ENCODE results near the gene SCNN1G. TPM values are rescaled to one million over a fixed set of nuclear protein-coding genes. Genes with fewer than 3 reads are reported as not detected.

The SCNN1G gene
- total RNA-seq, 1 donor from 2014 or later = not detected

- no peaks in the 10 kb centered on the region for H3K4me1 Mint-ChIP-seq (ENCODE audit: low read depth)
- no peak overlapping the region for H3K4me3 Mint-ChIP-seq (ENCODE audit: unreplicated experiment)
These were observed 58.4 kb downstream of the SCNN1G start for GRCh38 chr16:23240994-23241393.

GRCh38 chr16:23244122-23244521, 61.6 kb downstream of the SCNN1G start:
- Mint-ChIP-seq H3K27me3 (ENCODE audit: low read depth) (no peaks in the 10 kb centered on the region), H3K36me3 (ENCODE audit: low read depth) (no peaks in the 10 kb centered on the region), H3K4me1 (ENCODE audit: low read depth) (no peaks in the 10 kb centered on the region), H3K4me3 (ENCODE audit: unreplicated experiment) (no peak overlapping the region), H3K27ac (ENCODE audit: unreplicated experiment) (no peak overlapping the region), H3K9me3 (ENCODE audit: low read depth) (peaks cover 7% of the 10 kb centered on the region)
- DNase-seq (ENCODE audit: low spot score) = no peak
- TF ChIP-seq CTCF (IDR thresholded peaks at IDR 0.05) = no peak

More at GRCh38 chr16:23240994-23241393, 58.4 kb downstream of the SCNN1G start:
- Mint-ChIP-seq H3K9me3 (ENCODE audit: low read depth) (peaks cover 7% of the 10 kb centered on the region), H3K36me3 (ENCODE audit: low read depth) (no peaks in the 10 kb centered on the region), H3K27ac (ENCODE audit: unreplicated experiment) (no peak overlapping the region), H3K27me3 (ENCODE audit: low read depth) (peaks cover 4% of the 10 kb centered on the region)
- no peak for TF ChIP-seq CTCF (IDR thresholded peaks at IDR 0.05)
- DNase-seq (ENCODE audit: low spot score) = no peak

- no peaks in the 10 kb centered on the region for H3K27me3 Mint-ChIP-seq (ENCODE audit: low read depth)
- H3K9me3 Mint-ChIP-seq (ENCODE audit: low read depth) = peaks cover 9% of the 10 kb centered on the region
- no peak for TF ChIP-seq CTCF (IDR thresholded peaks at IDR 0.05)
- H3K4me3 Mint-ChIP-seq (ENCODE audit: unreplicated experiment) = no peak overlapping the region
- H3K27ac Mint-ChIP-seq (ENCODE audit: unreplicated experiment) = no peak overlapping the region
- no peaks in the 10 kb centered on the region for H3K36me3 Mint-ChIP-seq (ENCODE audit: low read depth)
- no peak for DNase-seq (ENCODE audit: low spot score)
- H3K4me1 Mint-ChIP-seq (ENCODE audit: low read depth) = no peaks in the 10 kb centered on the region
These were observed 62.7 kb downstream of the SCNN1G start for GRCh38 chr16:23245268-23245667.

GRCh38 chr16:23248261-23249194, 66.0 kb downstream of the SCNN1G start:
- H3K9me3 Mint-ChIP-seq (ENCODE audit: low read depth) = peaks cover 9% of the 10 kb centered on the region
- H3K36me3 Mint-ChIP-seq (ENCODE audit: low read depth) = no peaks in the 10 kb centered on the region
- no peaks in the 10 kb centered on the region for H3K4me1 Mint-ChIP-seq (ENCODE audit: low read depth)
- no peak for TF ChIP-seq CTCF (IDR thresholded peaks at IDR 0.05)
- no peak overlapping the region for H3K4me3 Mint-ChIP-seq (ENCODE audit: unreplicated experiment)
- no peak for DNase-seq (ENCODE audit: low spot score)
- H3K27ac Mint-ChIP-seq (ENCODE audit: unreplicated experiment) = no peak overlapping the region
- H3K27me3 Mint-ChIP-seq (ENCODE audit: low read depth) = no peaks in the 10 kb centered on the region

- Mint-ChIP-seq H3K36me3 (ENCODE audit: low read depth) (no peaks in the 10 kb centered on the region), H3K9me3 (ENCODE audit: low read depth) (peaks cover 6% of the 10 kb centered on the region), H3K4me1 (ENCODE audit: low read depth) (no peaks in the 10 kb centered on the region), H3K27me3 (ENCODE audit: low read depth) (no peaks in the 10 kb centered on the region), H3K27ac (ENCODE audit: unreplicated experiment) (no peak overlapping the region), H3K4me3 (ENCODE audit: unreplicated experiment) (no peak overlapping the region)
- no peak for DNase-seq (ENCODE audit: low spot score)
- TF ChIP-seq CTCF (IDR thresholded peaks at IDR 0.05) = no peak
These were observed 67.3 kb downstream of the SCNN1G start for GRCh38 chr16:23249830-23250229.
